Measurements from ENCODE around the gene C1QTNF1. TPM values are rescaled to one million over a fixed set of nuclear protein-coding genes. Genes with fewer than 3 reads are reported as not detected.
"Not testable (repeated sequence)": the region's sequence is repeated elsewhere in the genome, so short reads cannot be mapped to it uniquely, and the experiment has no call there.

C1QTNF1 gene
- total RNA-seq, 2 experiments from 2014 or later: not detected

GRCh38 chr17:79019261-79019631 is 4.7 kb upstream of the C1QTNF1 start:
- no TSS peak for BruUV-seq (replicated peaks)
- Histone ChIP-seq H3K36me3 (ENCODE audit: insufficient read depth, low read length) (no peaks in the 10 kb centered on the region), H3K79me2 (ENCODE audit: insufficient read depth, low read depth, low read length) (no peaks in the 10 kb centered on the region), H3K4me1 (ENCODE audit: insufficient read depth, low read length, poor library complexity, severe bottlenecking) (no peaks in the 10 kb centered on the region), H3K9me2 (ENCODE audit: insufficient read depth, low read length) (no peaks in the 10 kb centered on the region), H4K20me1 (ENCODE audit: insufficient read depth, low read length) (no peaks in the 10 kb centered on the region), H3K4me2 (ENCODE audit: low read length) (no peak overlapping the region), H2AFZ (ENCODE audit: low read length) (no peak overlapping the region), H3K4me3 (ENCODE audit: low read depth, low read length, poor library complexity, severe bottlenecking) (no peak overlapping the region), H3K9me3 (ENCODE audit: low read length) (peaks cover 22% of the 10 kb centered on the region), H3K27ac (ENCODE audit: low read depth, low read length, poor library complexity, severe bottlenecking) (no peak overlapping the region)
- intact Hi-C loops (cut with micrococcal nuclease; ENCODE audit: unreplicated experiment): no loop called here
- no peak for DNase-seq (ENCODE audit: low spot score)
- CTCF ChIA-PET (ENCODE audit: unreplicated experiment): no interaction called here
- POLR2A ChIA-PET: no interaction called here
- no peak for TF ChIP-seq EZH2phosphoT487 (IDR thresholded peaks at IDR 0.05; ENCODE audit: borderline replicate concordance, low read depth, low read length)

GRCh38 chr17:79019632-79020584 is 4.1 kb upstream of the C1QTNF1 start:
- Histone ChIP-seq H3K27ac (ENCODE audit: low read depth, low read length, poor library complexity, severe bottlenecking) (no peak overlapping the region), H2AFZ (ENCODE audit: low read length) (no peak overlapping the region), H3K9me3 (ENCODE audit: low read length) (peaks cover 15% of the 10 kb centered on the region), H3K79me2 (ENCODE audit: insufficient read depth, low read depth, low read length) (no peaks in the 10 kb centered on the region), H3K4me1 (ENCODE audit: insufficient read depth, low read length, poor library complexity, severe bottlenecking) (no peaks in the 10 kb centered on the region), H3K36me3 (ENCODE audit: insufficient read depth, low read length) (no peaks in the 10 kb centered on the region), H3K4me3 (ENCODE audit: low read depth, low read length, poor library complexity, severe bottlenecking) (no peak overlapping the region), H3K9me2 (ENCODE audit: insufficient read depth, low read length) (no peaks in the 10 kb centered on the region), H3K4me2 (ENCODE audit: low read length) (no peak overlapping the region), H4K20me1 (ENCODE audit: insufficient read depth, low read length) (no peaks in the 10 kb centered on the region)
- TF ChIP-seq CTCF (conservative IDR thresholded peaks at IDR 0.05; ENCODE audit: low read length): peak; percentile 85
- no peak for TF ChIP-seq EZH2phosphoT487 (IDR thresholded peaks at IDR 0.05; ENCODE audit: borderline replicate concordance, low read depth, low read length)
- POLR2A ChIA-PET: interaction anchor here (0.6 kb wide), 1 partner anchor 209 kb away, joined by 4 read pairs; no protein-coding TSS in a partner anchor
- DNase-seq (ENCODE audit: low spot score): peak; percentile 45
- CTCF ChIA-PET (ENCODE audit: unreplicated experiment): no interaction called here
- intact Hi-C loops (cut with micrococcal nuclease; ENCODE audit: unreplicated experiment): no loop called here
- BruUV-seq (replicated peaks): no TSS peak

- H3K4me3 ChIP-seq (ENCODE audit: low read depth, low read length, poor library complexity, severe bottlenecking): no peak overlapping the region
Measured at GRCh38 chr17:79020631-79021301, 3.2 kb upstream of the C1QTNF1 start.

DNA sequence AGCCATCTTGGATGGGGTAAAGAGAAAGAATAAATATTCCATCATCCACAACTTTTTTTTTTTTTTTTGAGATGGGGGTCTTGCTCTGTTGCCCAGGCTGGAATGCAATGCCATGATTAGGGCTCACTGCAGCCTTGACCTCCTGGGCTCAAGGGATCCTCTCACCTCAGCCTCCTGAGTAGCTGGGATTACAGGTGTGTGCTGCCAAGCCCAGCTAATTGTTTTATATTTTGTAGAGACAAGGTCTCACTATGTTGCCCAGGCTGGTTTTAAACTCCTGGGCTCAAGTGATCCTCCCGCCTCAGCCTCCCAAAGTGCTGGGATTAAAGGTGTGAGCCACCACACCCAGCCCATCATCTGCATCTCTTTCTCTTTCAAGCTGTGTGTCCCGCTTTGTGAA is 2.0 kb upstream of the C1QTNF1 start:
- H3K27ac ChIP-seq (ENCODE audit: low read depth, low read length, poor library complexity, severe bottlenecking); POLR2A ChIA-PET; BruUV-seq (replicated peaks); H3K79me2 ChIP-seq (ENCODE audit: insufficient read depth, low read depth, low read length); H4K20me1 ChIP-seq (ENCODE audit: insufficient read depth, low read length); H3K4me2 ChIP-seq (ENCODE audit: low read length); H3K36me3 ChIP-seq (ENCODE audit: insufficient read depth, low read length); H2AFZ ChIP-seq (ENCODE audit: low read length); H3K9me2 ChIP-seq (ENCODE audit: insufficient read depth, low read length); H3K4me1 ChIP-seq (ENCODE audit: insufficient read depth, low read length, poor library complexity, severe bottlenecking); intact Hi-C loops (cut with micrococcal nuclease; ENCODE audit: unreplicated experiment); H3K9me3 ChIP-seq (ENCODE audit: low read length); H3K4me3 ChIP-seq (ENCODE audit: low read depth, low read length, poor library complexity, severe bottlenecking); DNase-seq (ENCODE audit: low spot score): not testable (repeated sequence)
- CTCF ChIA-PET (ENCODE audit: unreplicated experiment): interaction anchor here (0.5 to 0.6 kb wide), 2 partner anchors 34 to 152 kb away, joined by 3 to 13 read pairs; no protein-coding TSS in a partner anchor

More at GRCh38 chr17:79020631-79021301, 3.2 kb upstream of the C1QTNF1 start:
- intact Hi-C loops (cut with micrococcal nuclease; ENCODE audit: unreplicated experiment): no loop called here
- ChIA-PET CTCF (ENCODE audit: unreplicated experiment) (no interaction called here), POLR2A (interaction anchor here (0.7 kb wide), 1 partner anchor 1261 kb away, joined by 3 read pairs; no protein-coding TSS in a partner anchor)
- H4K20me1 ChIP-seq (ENCODE audit: insufficient read depth, low read length): no peaks in the 10 kb centered on the region
- no peak overlapping the region for H3K4me2 ChIP-seq (ENCODE audit: low read length)
- no peaks in the 10 kb centered on the region for H3K4me1 ChIP-seq (ENCODE audit: insufficient read depth, low read length, poor library complexity, severe bottlenecking)
- peaks cover 8% of the 10 kb centered on the region for H3K9me3 ChIP-seq (ENCODE audit: low read length)
- TF ChIP-seq CTCF (conservative IDR thresholded peaks at IDR 0.05; ENCODE audit: low read length) (no peak), EZH2phosphoT487 (IDR thresholded peaks at IDR 0.05; ENCODE audit: borderline replicate concordance, low read depth, low read length) (no peak)
- H3K36me3 ChIP-seq (ENCODE audit: insufficient read depth, low read length): no peaks in the 10 kb centered on the region
- DNase-seq (ENCODE audit: low spot score): no peak
- no peak overlapping the region for H2AFZ ChIP-seq (ENCODE audit: low read length)
- H3K79me2 ChIP-seq (ENCODE audit: insufficient read depth, low read depth, low read length): no peaks in the 10 kb centered on the region
- BruUV-seq (replicated peaks): no TSS peak
- no peaks in the 10 kb centered on the region for H3K9me2 ChIP-seq (ENCODE audit: insufficient read depth, low read length)
- no peak overlapping the region for H3K27ac ChIP-seq (ENCODE audit: low read depth, low read length, poor library complexity, severe bottlenecking)
